Measurements from ENCODE around the gene ERP44.
"Not testable (repeated sequence)": the region's sequence is repeated elsewhere in the genome, so short reads cannot be mapped to it uniquely, and the experiment has no call there.

Gene ERP44

DNA sequence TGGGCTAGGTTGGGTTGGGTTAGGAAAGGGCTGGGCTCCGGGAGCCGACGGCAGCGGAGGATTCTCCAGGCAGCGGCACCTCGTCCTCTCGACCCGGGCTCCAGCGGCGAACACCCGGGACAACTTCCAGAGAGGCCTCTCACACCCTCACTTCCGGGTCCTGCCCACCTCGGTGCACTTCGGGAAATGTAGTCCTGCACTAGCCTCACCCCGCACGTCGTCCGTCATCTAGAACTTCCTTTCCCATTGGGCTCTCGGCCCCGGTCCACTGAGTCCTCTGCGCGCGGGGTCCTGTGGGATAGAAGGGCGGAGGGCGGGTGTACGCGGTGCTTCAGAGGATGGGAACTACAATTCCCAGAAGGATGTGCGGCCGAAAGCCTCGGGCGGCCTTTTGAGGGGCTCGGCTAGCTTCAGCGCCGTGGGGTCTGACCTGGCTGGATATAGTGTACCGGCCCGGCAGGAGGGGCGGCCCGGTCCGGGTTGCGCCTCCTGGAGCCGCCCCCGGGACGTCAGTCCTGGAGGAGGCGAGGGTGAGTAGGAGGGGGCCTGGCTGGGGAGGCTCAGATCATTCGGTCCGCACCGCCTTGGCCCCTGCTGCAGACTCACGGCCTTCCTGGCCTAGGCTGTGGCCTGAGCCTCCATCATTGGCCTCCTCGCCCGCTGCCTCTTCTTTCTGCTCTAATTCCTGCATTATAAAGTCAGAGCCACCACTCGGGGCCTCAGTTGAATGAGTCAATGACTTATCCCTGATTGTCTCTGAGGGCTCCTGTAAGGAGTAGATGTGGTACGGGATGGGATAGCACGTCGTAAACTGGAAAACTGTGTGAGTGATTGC is at the start of gene ERP44, which contains the start of gene INVS:
TSS of gene ERP44 (minus strand) at position 114 of the 835 bp plus-strand sequence. CDS start 160 bp downstream, outside the sequence.
TSS of gene INVS (plus strand) at position 357 of the 835 bp plus-strand sequence. CDS start 5,279 bp downstream, outside the sequence.
- DNase-seq: peak; percentile 96

DNA sequence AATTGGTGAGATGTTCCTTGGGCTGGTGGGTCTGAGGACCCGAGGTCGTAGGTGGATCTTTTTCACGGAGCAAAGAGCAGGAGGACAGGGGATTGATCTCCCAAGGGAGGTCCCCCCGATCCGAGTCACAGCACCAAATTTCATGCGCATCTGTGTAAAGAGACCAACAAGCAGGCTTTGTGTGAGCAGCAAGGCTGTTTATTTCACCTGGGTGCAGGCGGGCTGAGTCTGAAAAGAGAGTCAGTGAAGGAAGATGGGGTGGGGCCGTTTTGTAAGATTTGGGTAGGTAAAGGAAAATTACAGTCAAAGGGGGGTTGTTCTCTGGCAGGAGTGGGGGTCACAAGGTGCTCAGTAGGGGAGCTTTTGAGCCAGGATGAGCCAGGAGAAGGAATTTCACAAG is 47.2 kb upstream of the ERP44 start:
- DNase-seq: not testable (repeated sequence)

DNA sequence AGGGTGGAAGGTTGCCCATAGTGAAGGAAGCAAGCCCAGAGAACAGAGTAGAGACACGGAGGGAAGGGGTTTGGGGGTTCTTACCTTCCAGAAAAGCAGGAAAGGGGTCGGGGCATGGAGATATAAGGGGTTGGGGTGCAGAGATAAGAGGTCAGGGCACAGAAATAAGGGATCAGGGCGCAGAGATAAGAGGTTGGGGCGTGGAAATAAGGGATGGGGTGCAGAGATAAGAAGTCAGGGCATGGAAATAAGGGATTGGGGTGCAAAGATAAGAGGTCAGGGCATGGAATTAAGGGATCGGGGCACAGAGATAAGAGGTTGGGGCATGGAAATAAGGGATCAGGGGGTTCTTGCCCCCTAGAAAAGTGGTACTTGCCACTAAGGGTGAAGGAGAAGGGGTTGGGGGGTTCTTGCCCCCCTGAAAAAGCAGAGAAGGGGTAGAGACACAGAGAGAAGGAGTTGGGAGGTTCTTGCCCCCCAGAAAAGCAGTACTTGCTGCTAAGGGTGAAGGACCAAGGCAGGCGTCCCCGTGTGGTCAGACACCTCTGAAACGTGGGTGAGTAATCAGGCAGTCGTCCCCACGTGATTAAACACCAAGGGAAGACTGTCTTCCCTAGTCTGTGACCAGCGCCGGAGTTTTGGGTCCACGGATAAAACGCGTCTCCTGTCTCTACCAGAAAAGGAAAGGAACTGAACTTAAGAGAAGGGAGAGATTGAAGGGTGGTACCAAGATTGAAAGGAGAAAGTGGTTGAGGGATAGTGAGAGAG is 46.6 kb upstream of the ERP44 start:
- DNase-seq: not testable (repeated sequence)

DNA sequence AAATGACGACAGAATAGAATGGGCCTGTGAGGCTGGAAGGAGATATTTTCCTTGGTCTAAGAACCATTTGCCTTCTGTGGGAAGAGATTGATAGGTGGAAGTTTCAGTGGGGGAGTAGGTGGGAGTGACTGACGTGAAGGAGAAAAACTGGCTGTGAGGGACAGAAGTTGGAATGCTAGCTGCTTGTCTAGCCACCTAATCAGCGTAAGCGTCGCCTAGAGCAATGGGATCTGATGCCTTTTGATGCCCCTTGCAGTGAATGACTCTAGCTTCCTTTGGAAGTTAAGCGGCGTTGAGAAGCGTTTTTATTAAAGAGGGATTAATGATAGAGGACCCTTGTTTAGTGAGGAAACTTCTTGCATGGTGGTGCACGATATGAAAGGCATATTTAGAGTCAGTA is 43.1 kb upstream of the ERP44 start:
- DNase-seq: not testable (repeated sequence)

DNA sequence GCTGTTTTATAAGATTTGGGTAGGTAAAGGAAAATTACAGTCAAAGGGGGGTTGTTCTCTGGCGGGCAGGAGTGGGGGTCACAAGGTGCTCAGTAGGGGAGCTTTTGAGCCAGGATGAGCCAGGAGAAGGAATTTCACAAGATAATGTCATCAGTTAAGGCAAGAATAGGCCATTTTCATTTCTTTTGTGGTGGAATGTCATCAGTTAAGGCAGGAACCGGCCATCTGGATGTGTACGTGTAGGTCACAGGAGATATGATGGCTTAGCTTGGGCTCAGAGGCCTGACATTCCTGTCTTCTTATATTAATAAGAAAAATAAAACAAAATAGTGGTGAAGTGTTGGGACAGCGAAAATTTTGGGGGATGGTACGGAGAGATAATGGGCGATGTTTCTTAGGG is 41.5 kb upstream of the ERP44 start:
- DNase-seq: not testable (repeated sequence)

DNA sequence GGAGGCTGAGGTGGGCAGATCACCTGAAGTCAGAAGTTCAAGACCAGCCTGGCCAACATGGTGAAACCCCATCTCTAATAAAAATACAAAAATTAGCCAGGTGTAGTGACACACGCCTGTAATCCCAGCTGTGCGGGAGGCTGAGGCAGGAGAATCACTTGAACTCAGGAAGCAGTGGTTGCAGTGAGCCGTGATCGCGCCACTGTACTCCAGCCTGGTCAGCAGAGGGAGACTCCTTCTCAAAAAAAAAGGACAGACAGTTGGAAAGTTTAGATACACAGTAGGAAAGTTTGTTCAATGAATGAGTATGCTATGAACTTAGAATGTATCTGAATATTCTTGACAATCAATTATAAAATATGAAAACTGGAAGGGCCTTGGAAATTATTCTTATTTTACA is 38.0 kb upstream of the ERP44 start:
- DNase-seq: not testable (repeated sequence)

DNA sequence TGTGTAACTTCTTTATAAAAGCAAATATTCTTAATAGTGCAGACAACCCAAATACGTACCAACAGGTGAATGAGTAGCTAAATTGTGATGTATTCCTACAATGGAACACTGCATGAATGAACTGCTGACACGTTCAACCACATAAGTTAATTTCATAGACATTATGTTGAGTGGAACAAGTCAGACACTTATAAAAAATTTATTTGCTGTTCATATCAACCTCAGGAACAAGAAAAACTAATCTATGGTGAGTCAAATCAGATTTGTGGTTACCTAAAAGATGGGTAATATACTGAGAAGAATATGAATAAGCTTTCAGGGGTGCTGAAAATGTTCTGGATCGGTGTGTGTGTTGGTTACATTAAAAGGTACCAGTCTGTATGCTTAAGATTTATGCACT is 35.9 kb upstream of the ERP44 start:
- DNase-seq: no peak

DNA sequence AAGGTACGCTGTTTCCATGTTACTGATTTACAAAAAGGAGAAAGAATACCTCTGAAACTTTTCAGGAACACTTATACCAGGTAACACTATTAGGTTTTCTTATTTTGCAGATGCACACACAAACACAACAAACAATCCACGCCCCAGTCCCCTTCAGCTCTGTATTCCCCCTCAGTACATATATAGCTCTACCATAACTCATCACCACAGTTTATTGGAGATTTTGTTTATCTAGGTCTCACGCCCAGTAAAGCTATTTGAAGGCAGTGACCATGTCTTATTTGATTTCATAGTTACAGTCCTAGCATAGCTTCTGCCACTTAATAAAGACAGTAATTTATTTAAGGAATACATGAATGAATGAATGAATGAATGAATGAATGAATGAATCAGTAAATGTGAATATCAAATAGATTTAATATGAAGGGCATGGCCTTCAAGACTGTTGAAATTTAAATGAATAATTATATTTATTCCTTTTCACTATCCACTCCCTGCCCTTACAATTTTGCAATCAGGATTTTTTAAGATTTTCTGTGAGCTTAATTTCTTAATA is 33.2 kb upstream of the ERP44 start:
- DNase-seq: no peak

DNA sequence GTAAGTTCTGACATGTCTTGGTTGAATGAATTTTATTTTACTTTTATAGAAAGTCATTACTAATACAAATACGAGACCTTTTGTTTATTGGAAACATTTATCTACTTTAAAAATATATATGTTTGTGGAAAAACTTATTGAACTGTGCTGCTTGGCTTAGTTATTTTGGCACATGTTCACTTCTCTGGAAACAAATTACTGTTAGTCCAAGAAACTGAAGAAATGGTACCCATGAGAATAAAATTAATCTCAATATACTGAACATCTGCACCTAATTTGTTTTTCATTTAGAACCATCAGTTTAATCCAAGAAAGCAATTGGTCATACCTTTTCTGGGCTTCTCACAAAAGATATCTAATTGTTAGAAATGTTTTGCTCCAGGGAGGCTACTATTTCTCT is 32.4 kb upstream of the ERP44 start:
- DNase-seq: no peak

DNA sequence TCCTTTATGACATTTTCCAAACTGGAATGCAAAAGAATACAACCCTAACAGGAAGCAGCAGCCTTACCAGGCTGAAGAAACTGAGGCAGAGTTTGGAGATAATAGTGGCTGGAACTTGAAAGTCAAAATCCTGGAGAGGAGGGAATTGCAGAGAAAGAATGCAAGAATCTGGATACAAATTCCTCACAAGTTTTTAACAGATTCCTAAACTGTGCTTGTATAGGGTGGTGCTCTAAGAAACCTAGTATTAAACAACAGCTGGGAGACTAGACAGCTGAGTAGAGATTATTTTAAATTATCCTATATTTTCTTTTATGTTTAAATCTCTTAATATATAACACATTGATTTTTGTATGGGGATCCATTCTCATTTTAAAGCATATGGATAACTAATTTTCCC is 31.0 kb upstream of the ERP44 start:
- DNase-seq: no peak

DNA sequence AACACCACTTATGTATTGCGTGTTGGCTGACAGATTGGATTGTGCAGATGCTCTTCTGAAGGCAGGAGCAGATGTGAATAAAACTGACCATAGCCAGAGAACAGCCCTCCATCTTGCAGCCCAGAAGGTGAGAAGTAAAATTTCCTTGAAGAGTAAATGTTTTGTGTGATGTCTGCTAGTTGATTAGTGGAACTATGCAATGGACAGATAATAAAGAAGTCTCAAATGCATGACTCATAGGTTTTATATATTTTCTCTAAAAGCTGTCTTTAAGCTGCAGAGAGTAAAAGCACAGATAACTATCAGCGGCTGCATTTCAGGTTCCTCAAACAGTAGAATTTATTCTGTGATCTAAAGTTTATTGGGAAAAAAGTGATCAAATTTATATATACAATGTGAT is 27.6 kb upstream of the ERP44 start:
- no peak for DNase-seq

DNA sequence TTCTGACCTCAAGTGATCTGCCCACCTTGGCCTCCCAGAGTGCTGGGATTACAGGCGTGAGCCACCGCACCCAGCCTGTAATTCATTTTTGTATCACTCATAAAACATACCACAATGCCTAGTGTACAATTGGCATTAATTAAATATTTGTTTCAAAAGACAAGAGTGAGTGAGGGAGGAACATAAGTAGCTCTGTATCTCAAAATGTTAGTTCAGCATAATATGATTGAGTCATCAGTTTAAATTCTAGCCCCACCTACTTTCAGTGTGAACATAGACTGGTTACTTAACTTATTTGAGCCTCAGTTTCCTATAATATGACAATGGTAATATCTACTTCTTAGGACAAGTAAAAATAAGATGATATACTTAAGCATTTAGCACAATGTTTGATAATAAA is 27.1 kb upstream of the ERP44 start:
- DNase-seq: no peak

DNA sequence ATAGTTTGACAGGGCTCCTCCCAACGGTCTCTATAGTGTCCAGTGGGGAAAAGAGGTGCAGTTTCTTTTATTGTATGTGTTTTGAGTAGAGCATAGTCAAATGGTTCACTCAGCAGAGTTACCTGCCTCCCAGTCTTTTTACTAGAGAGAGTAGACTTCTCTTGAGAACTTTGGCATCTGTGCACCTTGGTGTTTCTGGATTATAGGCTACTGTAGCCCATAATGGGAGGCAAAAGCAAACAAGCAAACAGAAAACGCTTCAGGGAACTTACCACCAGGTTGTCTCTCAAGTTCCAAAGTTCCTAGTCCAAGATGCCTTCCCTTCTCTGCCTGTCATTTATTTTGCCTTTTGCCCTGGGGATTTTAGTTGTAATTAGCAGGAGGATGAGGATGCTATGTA is 26.4 kb upstream of the ERP44 start:
- DNase-seq: no peak

DNA sequence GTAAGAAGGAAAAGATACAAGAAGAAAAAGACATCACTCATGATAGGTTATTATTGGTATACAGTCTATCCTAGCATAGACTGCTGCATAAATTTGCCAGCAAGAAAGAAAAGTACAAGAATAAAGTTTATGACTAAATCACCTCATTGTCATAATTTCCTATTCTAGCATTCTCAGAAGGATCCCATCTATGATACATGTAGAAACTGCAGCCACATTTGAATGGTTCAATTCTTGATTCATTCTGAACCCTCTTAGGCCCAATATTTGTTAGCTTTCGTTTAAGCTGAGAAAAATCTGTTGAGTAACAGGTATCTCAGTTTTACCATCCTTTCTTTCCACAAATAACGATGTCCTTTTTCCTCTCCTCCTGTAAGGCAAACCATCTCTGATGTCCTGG is 21.5 kb upstream of the ERP44 start:
- no peak for DNase-seq

DNA sequence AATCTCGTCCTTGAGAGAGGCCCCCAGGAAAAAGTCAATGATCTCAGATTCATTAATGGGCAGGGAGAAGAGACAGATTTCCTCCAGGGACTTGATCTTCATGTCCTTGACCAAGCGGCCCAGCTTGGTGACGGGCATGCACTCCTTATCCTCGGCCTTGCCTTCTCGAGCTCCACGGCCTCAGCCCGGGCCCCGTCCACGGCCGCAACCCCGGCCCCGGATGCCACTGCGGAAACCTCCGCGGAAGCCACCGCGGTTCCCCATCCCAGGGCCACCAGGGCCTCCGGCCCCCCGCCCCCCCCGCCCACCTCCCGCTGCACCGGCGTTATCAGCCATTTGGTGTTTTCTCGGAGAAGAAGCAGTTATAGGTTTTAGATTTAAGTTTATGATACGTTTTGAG is 18.5 kb upstream of the ERP44 start:
- no peak for DNase-seq

DNA sequence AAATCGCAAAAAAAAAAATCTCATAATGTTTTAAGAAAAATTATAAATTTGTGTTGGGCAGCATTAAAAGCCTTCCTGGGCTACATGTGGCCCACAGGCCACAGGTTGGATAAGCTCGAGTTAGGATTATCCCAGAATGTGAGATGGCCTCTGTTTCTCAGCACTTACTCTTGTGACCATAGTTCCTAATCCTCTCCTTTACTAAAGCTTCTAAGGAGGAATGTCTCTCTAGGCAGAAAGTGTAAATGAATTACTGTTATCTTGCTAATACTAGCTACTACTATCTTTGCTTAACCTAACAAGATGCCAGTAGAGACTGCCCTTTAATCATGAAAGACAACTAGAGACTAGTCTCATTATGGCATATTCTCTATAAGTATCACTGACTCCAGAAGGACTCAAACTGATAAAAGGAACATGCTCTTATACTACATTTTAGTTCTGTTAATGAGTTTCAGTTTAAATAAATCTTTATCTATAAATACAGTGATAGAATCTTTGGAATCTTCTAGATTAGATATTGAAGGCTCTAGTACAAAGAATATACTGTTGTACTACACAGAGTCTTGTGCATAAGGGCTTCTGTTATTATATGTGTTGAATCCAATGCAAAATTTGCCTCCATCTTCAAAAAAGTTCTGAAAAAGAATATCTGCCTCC is 14.0 kb upstream of the ERP44 start:
- DNase-seq: no peak

DNA sequence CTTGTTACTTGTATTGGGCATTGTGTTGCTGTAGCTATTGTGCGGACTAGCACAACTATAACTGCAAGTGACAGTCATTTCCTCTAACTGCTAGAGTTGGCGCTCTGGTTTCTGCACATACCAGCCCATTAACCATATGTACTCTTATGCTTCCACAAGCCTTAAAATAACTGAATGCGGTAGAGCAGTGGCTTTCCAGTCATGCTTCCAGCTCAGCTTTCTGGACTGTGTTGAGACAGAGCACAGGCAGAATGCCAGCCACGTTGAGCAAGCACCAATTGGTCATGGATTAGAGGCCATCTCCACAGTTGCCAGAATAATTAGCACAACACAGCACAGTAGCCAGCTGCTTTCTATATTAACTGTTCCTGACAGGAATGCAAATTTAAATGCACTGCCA is 12.4 kb upstream of the ERP44 start:
- DNase-seq: no peak

DNA sequence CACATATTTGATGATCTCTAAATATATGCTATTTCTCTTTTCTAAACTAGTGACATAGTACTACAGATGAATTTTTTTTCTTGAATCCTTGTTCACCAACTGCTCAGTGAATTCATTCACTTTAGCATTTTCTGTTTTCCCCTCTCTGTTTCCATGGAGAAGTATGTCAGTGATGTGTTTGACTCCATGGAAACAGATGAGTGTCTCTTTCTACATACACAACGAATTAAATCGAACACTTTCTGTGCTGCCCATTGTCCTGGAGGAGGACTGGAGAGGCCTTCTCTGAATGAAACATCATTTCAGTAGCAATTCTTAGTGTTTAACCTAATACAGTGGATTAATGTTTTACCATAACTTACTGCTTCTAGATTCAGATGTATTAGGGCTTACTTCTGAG is 9.8 kb upstream of the ERP44 start:
- DNase-seq: no peak

DNA sequence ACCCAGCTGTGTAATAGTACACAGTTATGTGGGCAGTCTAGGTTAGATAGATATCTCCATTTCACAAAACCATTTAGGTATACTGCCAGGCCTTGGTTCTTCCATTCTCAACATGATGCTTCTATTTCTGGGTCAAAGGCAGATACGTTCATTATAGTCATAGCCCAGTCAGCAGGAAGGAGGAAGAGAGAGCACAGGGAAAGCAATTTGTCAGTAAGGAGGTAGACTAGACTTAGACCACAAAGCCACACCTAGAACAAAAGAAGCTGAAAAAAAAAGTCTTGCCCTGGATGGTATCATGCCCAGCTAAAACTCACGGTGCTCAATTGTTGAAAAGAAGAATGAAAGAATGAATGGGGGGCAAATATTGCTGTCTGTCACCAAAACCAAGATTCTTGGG is 7.8 kb upstream of the ERP44 start:
- DNase-seq: no peak

DNA sequence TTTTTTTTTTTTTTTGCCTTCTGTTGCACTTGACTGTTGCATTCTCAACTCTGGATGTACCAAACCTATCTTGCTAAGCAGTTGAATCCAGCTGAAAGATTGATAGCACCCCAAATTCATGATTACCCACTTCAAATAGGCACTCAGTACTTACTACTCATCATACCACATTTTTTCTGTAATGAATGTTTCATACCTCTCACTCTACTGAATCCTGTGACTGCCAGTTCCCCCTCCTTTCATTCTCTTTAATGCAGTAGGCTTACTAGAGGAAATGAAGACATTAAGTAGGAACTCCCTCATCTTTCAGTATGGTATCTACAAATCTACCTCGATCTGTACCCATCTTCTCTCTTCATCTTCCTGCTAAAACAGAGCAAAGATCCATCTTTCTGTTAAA is 7.1 kb upstream of the ERP44 start:
- DNase-seq: no peak

DNA sequence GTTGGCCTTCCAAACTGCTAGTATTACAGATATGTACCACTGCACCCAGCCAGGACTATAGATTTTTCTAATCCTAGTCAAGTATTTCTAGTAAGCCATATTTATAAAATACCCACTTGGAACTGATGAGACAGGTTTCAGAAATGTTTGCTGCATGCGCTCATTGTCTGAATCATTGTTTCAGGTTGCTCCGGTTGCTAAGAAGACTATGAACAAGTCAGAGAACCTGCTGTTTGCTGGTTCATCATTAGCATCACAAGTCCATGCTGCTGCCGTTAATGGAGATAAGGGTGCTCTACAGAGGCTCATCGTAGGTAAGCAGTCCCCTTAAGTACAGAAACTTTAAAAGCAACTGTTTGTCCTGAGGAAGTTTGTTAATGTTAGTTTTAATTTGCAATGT is 5.5 kb upstream of the ERP44 start:
- no peak for DNase-seq

DNA sequence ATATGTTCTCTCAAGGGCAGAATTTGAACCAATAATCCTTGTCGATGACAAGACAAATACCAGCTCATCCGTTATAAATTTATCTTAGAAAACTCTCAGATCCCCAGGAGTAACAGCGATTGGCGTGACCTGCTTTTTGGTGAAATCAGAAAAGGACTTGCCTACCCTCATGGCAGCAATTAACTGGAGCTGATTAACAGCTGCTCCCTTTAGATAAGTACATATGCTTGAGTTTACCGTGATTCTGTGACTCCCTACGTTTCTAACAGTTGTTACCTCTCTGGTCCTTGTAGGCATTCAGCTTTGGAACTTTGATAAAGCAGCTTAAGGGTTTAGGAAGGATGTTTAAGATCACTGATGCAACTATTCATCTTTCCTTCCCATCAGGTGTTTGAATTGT is 2.8 kb upstream of the ERP44 start:
- no peak for DNase-seq

DNA sequence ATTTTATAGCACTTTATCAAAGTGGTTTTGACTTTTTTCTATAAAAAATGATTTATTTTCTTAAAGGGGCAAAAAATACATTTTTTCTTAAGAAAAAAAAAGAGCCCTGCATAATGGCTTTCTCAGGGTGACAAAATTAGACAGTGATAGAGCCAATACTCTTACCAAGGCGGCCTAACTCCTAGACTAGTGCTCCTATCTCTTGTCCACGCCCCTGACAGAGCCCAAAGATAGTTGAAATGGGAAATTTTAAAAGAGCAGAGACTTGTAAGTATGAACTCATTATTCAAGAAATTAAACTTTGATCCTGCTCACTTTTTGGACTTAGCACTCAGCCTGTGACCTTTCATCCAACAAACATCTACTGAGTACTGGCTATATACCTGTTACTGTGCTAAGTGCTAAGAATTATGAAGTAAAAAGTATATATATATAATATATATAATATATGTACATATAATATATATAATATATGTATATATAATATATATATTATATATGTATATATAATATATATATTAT is 1.4 kb upstream of the ERP44 start:
- DNase-seq: no peak

Data from NCI-H1436 treated with DMSO at 0.1 percent for 48 hours (cell line).